Measurements from ENCODE around the gene S100A7. TPM values are rescaled to one million over a fixed set of nuclear protein-coding genes. Genes with fewer than 3 reads are reported as not detected.

S100A7 gene
- polyA plus RNA-seq, 1 donor from 2014 or later, result not detected

DNA sequence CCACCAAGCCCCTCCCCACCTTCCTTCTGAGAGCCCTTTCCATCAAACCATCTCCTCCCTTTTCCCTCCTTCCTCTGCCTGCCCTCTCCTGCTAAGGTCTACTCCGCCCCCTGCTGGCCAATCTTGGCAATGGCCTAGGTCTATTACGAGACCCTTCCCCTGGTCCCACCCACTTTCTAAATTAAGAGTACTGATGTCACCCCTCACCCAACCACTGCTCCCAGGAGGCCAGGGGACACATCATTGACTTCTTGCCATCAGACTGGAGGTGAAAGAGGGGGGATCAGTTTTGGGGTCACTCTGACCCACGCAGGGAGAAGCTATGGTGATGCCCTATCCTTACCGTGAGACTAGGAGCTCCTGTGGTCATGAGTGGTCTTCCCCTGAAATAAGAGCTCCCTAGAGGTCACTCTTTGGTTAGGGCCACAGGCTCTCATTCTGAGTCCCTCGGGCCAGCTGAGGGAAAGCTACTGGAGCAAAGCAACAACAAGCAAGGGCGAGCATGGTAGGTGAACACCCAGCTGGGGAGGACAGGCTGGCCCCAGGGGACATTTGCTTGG lies 34.6 kb upstream of the S100A7 start:
- H3K9me2 ChIP-seq (ENCODE audit: insufficient read depth, low read length), result no peaks in the 10 kb centered on the region
- no peaks in the 10 kb centered on the region for H3K27me3 ChIP-seq (ENCODE audit: insufficient read depth, low read depth, low read length)
- H3K36me3 ChIP-seq (ENCODE audit: insufficient read depth, low read length), result no peaks in the 10 kb centered on the region
- no peak overlapping the region for H3K27ac ChIP-seq (ENCODE audit: low read length)
- H3K79me2 ChIP-seq (replicated peaks; ENCODE audit: insufficient read depth, low read length), result no peaks in the 10 kb centered on the region
- peak; percentile 67 for TF ChIP-seq RAD21 (conservative IDR thresholded peaks at IDR 0.05)
- TF ChIP-seq, protein P1, sequence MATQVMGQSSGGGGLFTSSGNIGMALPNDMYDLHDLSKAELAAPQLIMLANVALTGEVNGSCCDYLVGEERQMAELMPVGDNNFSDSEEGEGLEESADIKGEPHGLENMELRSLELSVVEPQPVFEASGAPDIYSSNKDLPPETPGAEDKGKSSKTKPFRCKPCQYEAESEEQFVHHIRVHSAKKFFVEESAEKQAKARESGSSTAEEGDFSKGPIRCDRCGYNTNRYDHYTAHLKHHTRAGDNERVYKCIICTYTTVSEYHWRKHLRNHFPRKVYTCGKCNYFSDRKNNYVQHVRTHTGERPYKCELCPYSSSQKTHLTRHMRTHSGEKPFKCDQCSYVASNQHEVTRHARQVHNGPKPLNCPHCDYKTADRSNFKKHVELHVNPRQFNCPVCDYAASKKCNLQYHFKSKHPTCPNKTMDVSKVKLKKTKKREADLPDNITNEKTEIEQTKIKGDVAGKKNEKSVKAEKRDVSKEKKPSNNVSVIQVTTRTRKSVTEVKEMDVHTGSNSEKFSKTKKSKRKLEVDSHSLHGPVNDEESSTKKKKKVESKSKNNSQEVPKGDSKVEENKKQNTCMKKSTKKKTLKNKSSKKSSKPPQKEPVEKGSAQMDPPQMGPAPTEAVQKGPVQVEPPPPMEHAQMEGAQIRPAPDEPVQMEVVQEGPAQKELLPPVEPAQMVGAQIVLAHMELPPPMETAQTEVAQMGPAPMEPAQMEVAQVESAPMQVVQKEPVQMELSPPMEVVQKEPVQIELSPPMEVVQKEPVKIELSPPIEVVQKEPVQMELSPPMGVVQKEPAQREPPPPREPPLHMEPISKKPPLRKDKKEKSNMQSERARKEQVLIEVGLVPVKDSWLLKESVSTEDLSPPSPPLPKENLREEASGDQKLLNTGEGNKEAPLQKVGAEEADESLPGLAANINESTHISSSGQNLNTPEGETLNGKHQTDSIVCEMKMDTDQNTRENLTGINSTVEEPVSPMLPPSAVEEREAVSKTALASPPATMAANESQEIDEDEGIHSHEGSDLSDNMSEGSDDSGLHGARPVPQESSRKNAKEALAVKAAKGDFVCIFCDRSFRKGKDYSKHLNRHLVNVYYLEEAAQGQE (IDR thresholded peaks at IDR 0.05; ENCODE audit: borderline replicate concordance), result no peak
- TF ChIP-seq SMC3 (conservative IDR thresholded peaks at IDR 0.05; ENCODE audit: poor library complexity), result peak; percentile 73
- TF ChIP-seq, protein P2, sequence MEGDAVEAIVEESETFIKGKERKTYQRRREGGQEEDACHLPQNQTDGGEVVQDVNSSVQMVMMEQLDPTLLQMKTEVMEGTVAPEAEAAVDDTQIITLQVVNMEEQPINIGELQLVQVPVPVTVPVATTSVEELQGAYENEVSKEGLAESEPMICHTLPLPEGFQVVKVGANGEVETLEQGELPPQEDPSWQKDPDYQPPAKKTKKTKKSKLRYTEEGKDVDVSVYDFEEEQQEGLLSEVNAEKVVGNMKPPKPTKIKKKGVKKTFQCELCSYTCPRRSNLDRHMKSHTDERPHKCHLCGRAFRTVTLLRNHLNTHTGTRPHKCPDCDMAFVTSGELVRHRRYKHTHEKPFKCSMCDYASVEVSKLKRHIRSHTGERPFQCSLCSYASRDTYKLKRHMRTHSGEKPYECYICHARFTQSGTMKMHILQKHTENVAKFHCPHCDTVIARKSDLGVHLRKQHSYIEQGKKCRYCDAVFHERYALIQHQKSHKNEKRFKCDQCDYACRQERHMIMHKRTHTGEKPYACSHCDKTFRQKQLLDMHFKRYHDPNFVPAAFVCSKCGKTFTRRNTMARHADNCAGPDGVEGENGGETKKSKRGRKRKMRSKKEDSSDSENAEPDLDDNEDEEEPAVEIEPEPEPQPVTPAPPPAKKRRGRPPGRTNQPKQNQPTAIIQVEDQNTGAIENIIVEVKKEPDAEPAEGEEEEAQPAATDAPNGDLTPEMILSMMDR (IDR thresholded peaks at IDR 0.05; ENCODE audit: poor library complexity, severe bottlenecking), result peak; percentile 72
- no peaks in the 10 kb centered on the region for H4K20me1 ChIP-seq (ENCODE audit: insufficient read depth)
- no peaks in the 10 kb centered on the region for H3F3A ChIP-seq (ENCODE audit: insufficient read depth, low read length, poor library complexity, severe bottlenecking)
- no peak overlapping the region for H3K4me3 ChIP-seq (ENCODE audit: low read length)
- no peaks in the 10 kb centered on the region for H3K9me3 ChIP-seq (ENCODE audit: low read length)
- H3K4me2 ChIP-seq (ENCODE audit: low read length), result no peak overlapping the region
- no peak overlapping the region for H3K9ac ChIP-seq (ENCODE audit: low read length)
- no peak overlapping the region for H2AFZ ChIP-seq (ENCODE audit: low read depth, low read length)

DNA sequence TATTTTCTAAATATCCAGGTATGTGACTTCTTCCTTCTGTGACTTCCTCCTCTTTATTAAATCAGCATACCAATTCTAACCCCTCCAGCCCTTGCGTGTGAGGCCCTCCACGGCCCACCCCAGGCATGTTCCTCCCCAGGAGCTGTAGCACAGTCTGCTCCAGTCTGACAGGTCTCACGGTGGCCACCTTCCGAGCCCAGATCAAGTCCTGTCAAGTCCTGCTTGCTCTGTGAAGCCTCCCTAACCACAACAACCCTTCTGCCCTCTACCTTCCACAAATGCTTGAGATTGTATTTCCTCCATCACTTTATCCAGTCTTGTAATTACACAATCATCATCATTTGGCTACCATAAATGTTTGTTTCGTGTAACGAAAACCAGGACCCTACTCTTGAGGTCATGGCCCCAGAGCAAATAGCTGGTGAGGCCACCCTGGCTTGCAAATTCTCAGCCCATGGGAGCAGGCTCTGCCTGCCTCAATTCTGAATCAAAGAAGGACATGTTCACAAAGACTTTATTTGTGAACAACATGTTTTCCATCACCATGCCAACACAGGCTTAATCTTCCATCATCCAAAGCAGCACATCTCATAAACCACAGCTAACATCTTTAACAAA lies 33.0 kb upstream of the S100A7 start:
- no peaks in the 10 kb centered on the region for H3K9me2 ChIP-seq (ENCODE audit: insufficient read depth, low read length)
- no peak overlapping the region for H3K9ac ChIP-seq (ENCODE audit: low read length)
- no peak overlapping the region for H3K4me3 ChIP-seq (ENCODE audit: low read length)
- TF ChIP-seq RAD21 (conservative IDR thresholded peaks at IDR 0.05), result no peak
- TF ChIP-seq TAF1 (IDR thresholded peaks at IDR 0.05; ENCODE audit: low read depth), result no peak
- TF ChIP-seq, protein P1 (IDR thresholded peaks at IDR 0.05; ENCODE audit: borderline replicate concordance), result no peak
- TF ChIP-seq POLR2AphosphoS5 (IDR thresholded peaks at IDR 0.05), result no peak
- TF ChIP-seq MXI1 (conservative IDR thresholded peaks at IDR 0.05; ENCODE audit: poor library complexity, severe bottlenecking), result no peak
- TF ChIP-seq, protein P2 (IDR thresholded peaks at IDR 0.05; ENCODE audit: poor library complexity, severe bottlenecking), result no peak
- TF ChIP-seq EP300 (conservative IDR thresholded peaks at IDR 0.05; ENCODE audit: poor library complexity, severe bottlenecking), result no peak
- no peaks in the 10 kb centered on the region for H3K9me3 ChIP-seq (ENCODE audit: low read length)
- no peaks in the 10 kb centered on the region for H3K79me2 ChIP-seq (replicated peaks; ENCODE audit: insufficient read depth, low read length)
- no peaks in the 10 kb centered on the region for H3K27me3 ChIP-seq (ENCODE audit: insufficient read depth, low read depth, low read length)
- no peak overlapping the region for H3K4me2 ChIP-seq (ENCODE audit: low read length)
- H2AFZ ChIP-seq (ENCODE audit: low read depth, low read length), result no peak overlapping the region
- no peaks in the 10 kb centered on the region for H3F3A ChIP-seq (ENCODE audit: insufficient read depth, low read length, poor library complexity, severe bottlenecking)
- no peaks in the 10 kb centered on the region for H4K20me1 ChIP-seq (ENCODE audit: insufficient read depth)
- no peak overlapping the region for H3K27ac ChIP-seq (ENCODE audit: low read length)
- H3K36me3 ChIP-seq (ENCODE audit: insufficient read depth, low read length), result no peaks in the 10 kb centered on the region

Data from neural cell (in vitro differentiated cells).